WTC11 (cell line): Measurements from ENCODE around the gene NFIC. TPM values are rescaled to one million over a fixed set of nuclear protein-coding genes. Genes with fewer than 3 reads are reported as not detected.
"Not testable (repeated sequence)": the region's sequence is repeated elsewhere in the genome, so short reads cannot be mapped to it uniquely, and the experiment has no call there.

Experiments
- ATAC-seq: fragments of 200-7000 bp; cut with Tn5 transposase; 2 replicates; pipeline ENCODE4 v1.10.0; 2021; ENCODE audit warnings: mild to moderate bottlenecking, moderate library complexity
- CTCF ChIA-PET: fragments of 300-600 bp; sonication (Branson Sonifier 250); formaldehyde crosslinking; loops from one replicate; lab custom pipeline; 2021; ENCODE audit warnings: antibody characterized with exemption; lab: Charles Lee
- POLR2A ChIA-PET: fragments of 350-600 bp; sonication (Branson Sonifier 250); formaldehyde crosslinking; loops from one replicate; lab custom pipeline; 2021; ENCODE audit warnings: antibody characterized with exemption; lab: Charles Lee
- DNase-seq: peaks from one replicate; pipeline ENCODE4 v3.0.0; 2021; ENCODE audit warnings: low spot score
- H3K27ac Mint-ChIP-seq: 2 replicates; pipeline ENCODE4 v1.8.0; 2021; ENCODE audit warnings: mixed read lengths
- H3K27me3 Mint-ChIP-seq: 2 replicates; pipeline ENCODE4 v1.8.0; 2021; ENCODE audit warnings: low read depth, mild to moderate bottlenecking, moderate library complexity, mixed read lengths
- H3K36me3 Mint-ChIP-seq: 2 replicates; pipeline ENCODE4 v1.8.0; 2021; ENCODE audit warnings: mixed read lengths
- H3K4me1 Mint-ChIP-seq: 2 replicates; pipeline ENCODE4 v1.8.0; 2022; ENCODE audit warnings: mixed read lengths
- H3K4me3 Mint-ChIP-seq: 2 replicates; pipeline ENCODE4 v1.8.0; 2021; ENCODE audit warnings: mild to moderate bottlenecking, moderate library complexity, mixed read lengths
- H3K9me3 Mint-ChIP-seq: 2 replicates; pipeline ENCODE4 v1.8.0; 2021; ENCODE audit warnings: mixed read lengths
- ATF2 ChIP-seq: sonication (generic); formaldehyde crosslinking; IDR thresholded peaks from 2 replicates; pipeline ENCODE4 v1.8.1; 2022; ENCODE audit warnings: low read depth, missing genetic modification reagents, borderline replicate concordance
- CBFB ChIP-seq: sonication (generic); formaldehyde crosslinking; IDR thresholded peaks from 2 replicates; pipeline ENCODE4 v1.8.1; 2022; ENCODE audit warnings: mild to moderate bottlenecking, low read depth, missing genetic modification reagents
- FOXJ3 ChIP-seq: sonication (generic); formaldehyde crosslinking; IDR thresholded peaks from 2 replicates; pipeline ENCODE4 v1.9.0; 2021; ENCODE audit warnings: missing genetic modification reagents, mild to moderate bottlenecking, borderline replicate concordance
- HMGA2 ChIP-seq: fragments of 250-450 bp; sonication (Bioruptor Pico); IDR thresholded peaks from 2 replicates; pipeline ENCODE4 v1.4.0; 2021; ENCODE audit warnings: mild to moderate bottlenecking, moderate library complexity
- IRF1 ChIP-seq: sonication (generic); formaldehyde crosslinking; IDR thresholded peaks from 2 replicates; pipeline ENCODE4 v1.8.0; 2023; ENCODE audit warnings: missing genetic modification reagents
- JAZF1 ChIP-seq: fragments of 250-450 bp; sonication (Bioruptor Pico); IDR thresholded peaks from 2 replicates; pipeline ENCODE4 v1.9.0; 2021; ENCODE audit warnings: moderate library complexity, mild to moderate bottlenecking, inconsistent platforms
- MXD4 ChIP-seq: fragments of 250-450 bp; sonication (Bioruptor Pico); IDR thresholded peaks from 2 replicates; pipeline ENCODE4 v1.8.0; 2021; ENCODE audit warnings: mild to moderate bottlenecking, moderate library complexity, borderline replicate concordance
- NFE2L1 ChIP-seq: sonication (generic); formaldehyde crosslinking; IDR thresholded peaks from 2 replicates; pipeline ENCODE4 v1.8.1; 2023; ENCODE audit warnings: missing genetic modification reagents
- NFYB ChIP-seq: sonication (generic); formaldehyde crosslinking; conservative IDR thresholded peaks from 2 replicates; pipeline ENCODE4 v1.8.0; 2022; ENCODE audit warnings: low read depth, missing genetic modification reagents
- ZBTB43 ChIP-seq: sonication (generic); formaldehyde crosslinking; IDR thresholded peaks from 2 replicates; pipeline ENCODE4 v1.8.1; 2023; ENCODE audit warnings: mild to moderate bottlenecking, missing genetic modification reagents
- total RNA-seq: library from RNA; stranded (reverse); gene quantifications from 3 replicates; pipeline ENCODE4 v1.2.3, GENCODE V29; 2021
- TF ChIP-seq, protein P1 (sequence below): sonication (generic); formaldehyde crosslinking; IDR thresholded peaks from 2 replicates; pipeline ENCODE4 v1.8.1; 2023; ENCODE audit warnings: mild to moderate bottlenecking, missing genetic modification reagents, moderate library complexity
- TF ChIP-seq, protein P2 (sequence below): sonication (generic); formaldehyde crosslinking; IDR thresholded peaks from 2 replicates; pipeline ENCODE4 v1.8.0; 2022; ENCODE audit warnings: mild to moderate bottlenecking, missing genetic modification reagents

Gene NFIC
- total RNA-seq, 1 experiment from 2014 or later, result 3.5 TPM

DNA sequence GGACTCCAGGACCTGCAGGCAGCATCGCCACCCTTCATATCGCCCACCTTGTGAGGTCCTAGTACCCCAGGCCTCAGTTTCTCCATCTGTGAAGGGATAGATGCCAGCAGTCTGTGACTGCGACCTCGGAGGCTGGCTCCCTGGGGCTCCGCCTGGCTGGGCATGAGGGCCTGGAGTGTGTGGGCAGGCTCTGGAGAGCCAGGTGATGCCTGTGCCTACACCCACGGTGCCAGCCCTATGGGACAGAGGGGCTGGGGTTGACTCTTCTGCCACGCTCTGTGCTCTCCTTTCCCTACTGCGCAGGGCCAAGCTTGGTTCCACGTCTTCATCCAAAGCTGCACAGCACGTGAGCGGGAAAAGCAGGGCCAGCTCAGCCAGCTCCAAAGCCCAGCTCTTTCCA lies 26.0 kb upstream of the NFIC start (continued):
- no peak for TF ChIP-seq HMGA2 (CRISPR knock-in tag)
- TF ChIP-seq IRF1 (CRISPR knock-in tag), result no peak
- TF ChIP-seq, protein P1, sequence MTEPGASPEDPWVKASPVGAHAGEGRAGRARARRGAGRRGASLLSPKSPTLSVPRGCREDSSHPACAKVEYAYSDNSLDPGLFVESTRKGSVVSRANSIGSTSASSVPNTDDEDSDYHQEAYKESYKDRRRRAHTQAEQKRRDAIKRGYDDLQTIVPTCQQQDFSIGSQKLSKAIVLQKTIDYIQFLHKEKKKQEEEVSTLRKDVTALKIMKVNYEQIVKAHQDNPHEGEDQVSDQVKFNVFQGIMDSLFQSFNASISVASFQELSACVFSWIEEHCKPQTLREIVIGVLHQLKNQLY (CRISPR knock-in tag), result no peak
- TF ChIP-seq JAZF1 (CRISPR knock-in tag), result no peak
- no peak for TF ChIP-seq MXD4 (CRISPR knock-in tag)
- no peak for TF ChIP-seq CBFB (CRISPR knock-in tag)
- TF ChIP-seq ATF2 (CRISPR knock-in tag), result no peak
- TF ChIP-seq, protein P2, sequence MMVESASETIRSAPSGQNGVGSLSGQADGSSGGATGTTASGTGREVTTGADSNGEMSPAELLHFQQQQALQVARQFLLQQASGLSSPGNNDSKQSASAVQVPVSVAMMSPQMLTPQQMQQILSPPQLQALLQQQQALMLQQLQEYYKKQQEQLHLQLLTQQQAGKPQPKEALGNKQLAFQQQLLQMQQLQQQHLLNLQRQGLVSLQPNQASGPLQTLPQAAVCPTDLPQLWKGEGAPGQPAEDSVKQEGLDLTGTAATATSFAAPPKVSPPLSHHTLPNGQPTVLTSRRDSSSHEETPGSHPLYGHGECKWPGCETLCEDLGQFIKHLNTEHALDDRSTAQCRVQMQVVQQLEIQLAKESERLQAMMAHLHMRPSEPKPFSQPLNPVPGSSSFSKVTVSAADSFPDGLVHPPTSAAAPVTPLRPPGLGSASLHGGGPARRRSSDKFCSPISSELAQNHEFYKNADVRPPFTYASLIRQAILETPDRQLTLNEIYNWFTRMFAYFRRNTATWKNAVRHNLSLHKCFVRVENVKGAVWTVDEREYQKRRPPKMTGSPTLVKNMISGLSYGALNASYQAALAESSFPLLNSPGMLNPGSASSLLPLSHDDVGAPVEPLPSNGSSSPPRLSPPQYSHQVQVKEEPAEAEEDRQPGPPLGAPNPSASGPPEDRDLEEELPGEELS, result no peak
- TF ChIP-seq NFE2L1 (CRISPR knock-in tag), result no peak
- no peak for TF ChIP-seq ZBTB43 (CRISPR knock-in tag)

- Mint-ChIP-seq H3K4me3 (no peak overlapping the region), H3K27ac (no peak overlapping the region), H3K27me3 (peaks cover 16% of the 10 kb centered on the region), H3K9me3 (no peaks in the 10 kb centered on the region), H3K36me3 (no peaks in the 10 kb centered on the region), H3K4me1 (no peaks in the 10 kb centered on the region)
- POLR2A ChIA-PET, result interaction anchor here (0.6 kb wide), 1 partner anchor 38 kb away, joined by 4 read pairs; no protein-coding TSS in a partner anchor
- DNase-seq, result no peak
- no peak for ATAC-seq
- CTCF ChIA-PET, result interaction anchor here (1.1 to 1.3 kb wide), 2 partner anchors 87 to 131 kb away, joined by 4 to 5 read pairs; no protein-coding TSS in a partner anchor
- TF ChIP-seq FOXJ3, result no peak
Observed at GRCh38 chr19:3342246-3342645, 24.1 kb upstream of the NFIC start.

GRCh38 chr19:3342962-3343361 lies 23.4 kb upstream of the NFIC start:
- H3K9me3 Mint-ChIP-seq, H3K4me1 Mint-ChIP-seq, H3K4me3 Mint-ChIP-seq, ATAC-seq, DNase-seq, H3K36me3 Mint-ChIP-seq, POLR2A ChIA-PET, H3K27ac Mint-ChIP-seq: not testable (repeated sequence)
- CTCF ChIA-PET, result interaction anchor here (1.3 kb wide), 1 partner anchor 87 kb away, joined by 5 read pairs; no protein-coding TSS in a partner anchor
- H3K27me3 Mint-ChIP-seq, result peaks cover 20% of the 10 kb centered on the region

- peaks cover 23% of the 10 kb centered on the region for H3K27me3 Mint-ChIP-seq
- no peak overlapping the region for H3K4me3 Mint-ChIP-seq
- H3K9me3 Mint-ChIP-seq, result no peaks in the 10 kb centered on the region
- no peak overlapping the region for H3K27ac Mint-ChIP-seq
- POLR2A ChIA-PET, result no interaction called here
- peak; percentile 55 for DNase-seq
- CTCF ChIA-PET, result interaction anchor here (1.0 kb wide), 1 partner anchor 86 kb away, joined by 5 read pairs; no protein-coding TSS in a partner anchor
- no peaks in the 10 kb centered on the region for H3K36me3 Mint-ChIP-seq
- no peaks in the 10 kb centered on the region for H3K4me1 Mint-ChIP-seq
- ATAC-seq, result peak; percentile 61
- TF ChIP-seq FOXJ3 (no peak), NFYB (CRISPR knock-in tag) (peak; percentile 89)
Observed at GRCh38 chr19:3343619-3344502, 22.5 kb upstream of the NFIC start.
